GM12878 (cell line): ENCODE results near the gene MROH7. TPM values are rescaled to one million over a fixed set of nuclear protein-coding genes. Genes with fewer than 3 reads are reported as not detected.

Source experiments
- ATAC-seq: fragments of 200-7000 bp; cut with Tn5 transposase; 3 replicates; pipeline ENCODE4 v1.9.1; 2020; ENCODE audit warnings: mild to moderate bottlenecking, moderate library complexity
- BruUV-seq: library from RNA; stranded (reverse); fragments of 400-500 nt; replicated peaks from 2 replicates; lab custom pipeline; 2021; lab: Mats Ljungman, UMichigan
- CTCF ChIA-PET: fragments of 300-600 bp; sonication (Branson Sonifier 250); formaldehyde crosslinking; extraction: SDS; loops from one replicate; lab custom pipeline; 2021; ENCODE audit warnings: inconsistent platforms; lab: Yijun Ruan, JAX
- POLR2A ChIA-PET: fragments of 350-600 bp; formaldehyde crosslinking; extraction: SDS; loops from one replicate; lab custom pipeline; 2021; ENCODE audit warnings: inconsistent platforms; lab: Charles Lee
- RAD21 ChIA-PET: fragments of 300-600 bp; sonication (Branson Sonifier 250); formaldehyde crosslinking; loops from one replicate; lab custom pipeline; 2023; ENCODE audit warnings: antibody characterized with exemption; ENCODE audit not compliant: unreplicated experiment; lab: Charles Lee
- SMC1A ChIA-PET: fragments of 300-600 bp; sonication (Branson Sonifier 250); formaldehyde crosslinking; loops from one replicate; lab custom pipeline; 2023; ENCODE audit not compliant: unreplicated experiment, uncharacterized antibody; lab: Charles Lee
- DNase-seq: peaks from one replicate; pipeline ENCODE4 v3.0.0-alpha.2; 2011; ENCODE audit warnings: low read depth, low spot score
- FAIRE-seq: peaks from 3 replicates; lab custom pipeline; 2011; peaks lifted over from hg19 to GRCh38; lab: Jason Lieb, UNC
- H2AFZ ChIP-seq: 2 replicates; pipeline ENCODE4 v1.6.0; 2011; ENCODE audit warnings: low read depth, low read length, control low read depth; ENCODE audit not compliant: control insufficient read depth
- H3K27ac ChIP-seq: 2 replicates; pipeline ENCODE4 v1.5.1; 2011; ENCODE audit warnings: control low read depth; ENCODE audit not compliant: control insufficient read depth, insufficient read depth
- H3K27me3 ChIP-seq, 2 experiments: replicated peaks in 1 of 2; 2 replicates each; pipeline versions ENCODE4 v1.6.0 to v1.6.1; 2011; ENCODE audit warnings: low read length in 1 of 2; ENCODE audit not compliant: control insufficient read depth in 2 of 2, insufficient read depth in 2 of 2
- H3K36me3 ChIP-seq, 2 experiments: 2 replicates each; pipeline ENCODE4 v1.5.1; 2011; ENCODE audit warnings: low read length in 1 of 2; ENCODE audit not compliant: control insufficient read depth in 2 of 2, insufficient read depth in 2 of 2
- H3K4me1 ChIP-seq: 2 replicates; pipeline ENCODE4 v1.6.1; 2011; ENCODE audit warnings: mild to moderate bottlenecking, low read length, moderate library complexity, mixed read lengths; ENCODE audit not compliant: control insufficient read depth, insufficient read depth
- H3K4me2 ChIP-seq: 2 replicates; pipeline ENCODE4 v1.6.0; 2011; ENCODE audit warnings: control low read depth; ENCODE audit not compliant: control insufficient read depth, insufficient read depth
- H3K4me3 ChIP-seq: fragments of 200-600 bp; sonication (generic); 2 replicates; pipeline ENCODE4 v1.5.1; 2016
- H3K79me2 ChIP-seq: 2 replicates; pipeline ENCODE4 v1.6.0; 2011; ENCODE audit warnings: low read length; ENCODE audit not compliant: control insufficient read depth, insufficient read depth
- H3K9ac ChIP-seq: 2 replicates; pipeline ENCODE4 v1.8.0; 2011; ENCODE audit warnings: low read length, control low read depth, mixed read lengths; ENCODE audit not compliant: control insufficient read depth, insufficient read depth
- H3K9me3 ChIP-seq: replicated peaks from 3 replicates; pipeline ENCODE4 v1.5.1; 2011; ENCODE audit warnings: mild to moderate bottlenecking, low read length; ENCODE audit not compliant: control insufficient read depth, insufficient read depth
- H4K20me1 ChIP-seq: 2 replicates; pipeline ENCODE4 v1.6.0; 2011; ENCODE audit not compliant: control insufficient read depth, insufficient read depth
- BCL3 ChIP-seq: IDR thresholded peaks from 2 replicates; pipeline ENCODE4 v1.6.1; 2011; ENCODE audit warnings: borderline replicate concordance, low read depth, mild to moderate bottlenecking, moderate library complexity, low read length; ENCODE audit not compliant: insufficient read depth, poor library complexity, severe bottlenecking
- BMI1 ChIP-seq: fragments of 450-650 bp; IDR thresholded peaks from 2 replicates; pipeline ENCODE4 v1.6.1; 2016; ENCODE audit warnings: mild to moderate bottlenecking, moderate library complexity, borderline replicate concordance
- CBFB ChIP-seq: IDR thresholded peaks from 2 replicates; pipeline ENCODE4 v1.6.1; 2016; ENCODE audit warnings: antibody characterized with exemption, low read depth
- IRF5 ChIP-seq: fragments of 450-650 bp; IDR thresholded peaks from 2 replicates; pipeline ENCODE4 v1.6.1; 2017; ENCODE audit warnings: borderline replicate concordance
- JUND ChIP-seq: IDR thresholded peaks from 2 replicates; pipeline ENCODE4 v1.6.1; 2012; ENCODE audit warnings: low read depth, mild to moderate bottlenecking, low read length, improper control_type of control experiment, moderate library complexity
- NKRF ChIP-seq: fragments of 450-650 bp; conservative IDR thresholded peaks from 2 replicates; pipeline ENCODE4 v1.6.1; 2017; ENCODE audit warnings: mild to moderate bottlenecking, moderate library complexity
- REST ChIP-seq: IDR thresholded peaks from 2 replicates; pipeline ENCODE4 v1.6.1; 2012; ENCODE audit warnings: mild to moderate bottlenecking, low read depth, low read length
- SIX5 ChIP-seq: IDR thresholded peaks from 2 replicates; pipeline ENCODE4 v1.6.1; 2011; ENCODE audit warnings: mild to moderate bottlenecking, low read depth, low read length, moderate library complexity; ENCODE audit not compliant: severe bottlenecking
- SPI1 ChIP-seq: IDR thresholded peaks from 2 replicates; pipeline ENCODE4 v1.6.1; 2011; ENCODE audit warnings: low read depth, mild to moderate bottlenecking, low read length, moderate library complexity, borderline replicate concordance; ENCODE audit not compliant: insufficient read depth
- ZNF24 ChIP-seq: fragments of 450-650 bp; IDR thresholded peaks from 2 replicates; pipeline ENCODE4 v1.6.1; 2017; ENCODE audit warnings: antibody characterized with exemption, mild to moderate bottlenecking
- ZZZ3 ChIP-seq: IDR thresholded peaks from 2 replicates; pipeline ENCODE4 v1.6.1; 2011; ENCODE audit warnings: low read depth; ENCODE audit not compliant: control insufficient read depth, insufficient read length
- WGBS: methylation state at CpG from one replicate; pipeline ENCODE4 v1.1.6; 2016; ENCODE audit warnings: low lambda C conversion rate; ENCODE audit not compliant: insufficient replicate concordance, insufficient coverage; ENCODE audit errors: missing lambda C conversion rate; 5-methylcytosine and 5-hydroxymethylcytosine counted together
- in situ Hi-C: fragments of 300-500 bp; cut with MboI; formaldehyde crosslinking; loops from 9 replicates; pipeline ENCODE4 v1.14.3; 2018; ENCODE audit warnings: mixed read lengths
- intact Hi-C: fragments of 100-400 bp; cut with micrococcal nuclease; formaldehyde crosslinking; loops from one replicate; pipeline ENCODE4 v1.14.2; 2022; ENCODE audit not compliant: unreplicated experiment
- polyA plus RNA-seq, 11 experiments: library from polyadenylated mRNA; depleted of rRNA in 4 of 11; unstranded in 6 of 11; stranded (reverse) in 5 of 11; fragments of >200 nt; fragmentation: Nextera tagmentation in 4 of 11; fragmentation: Illumina TruSeq in 1 of 11; extraction: Ambion mirVana in 4 of 11; extraction: Trizol in 1 of 11; gene quantifications; 1 replicate in 1 of 11; 2 replicates in 10 of 11; pipeline versions ENCODE4 v1.2.1 to v1.2.3, GENCODE V29; 2011 to 2016; ENCODE audit warnings: inconsistent platforms in 2 of 11, missing spikeins in 2 of 11, low read depth in 1 of 11
- total RNA-seq, 4 experiments: library from RNA; depleted of rRNA in 3 of 4; stranded (reverse); fragments of >200 nt in 3 of 4; fragmentation: Illumina TruSeq in 1 of 4; extraction: Trizol in 1 of 4; gene quantifications; 2 replicates each; pipeline versions ENCODE4 v1.2.1 to v1.2.3, GENCODE V29; 2013 to 2021

MROH7 gene
- total and polyA plus RNA-seq, 10 of the 15 experiments (the other 5 are each of a cell fraction or from before 2014, with no cell fraction given), result 0.11 TPM; not detected in 9

- FAIRE-seq (no peak), ATAC-seq (no peak), DNase-seq (no peak)
- H3K79me2 ChIP-seq, result no peaks in the 10 kb centered on the region
- peaks cover 1% of the 10 kb centered on the region; the same call in 1 of the 3 replicates for H3K9me3 ChIP-seq
- BruUV-seq, result no TSS peak
- no peak overlapping the region for H3K9ac ChIP-seq
- TF ChIP-seq ZZZ3 (no peak), SPI1 (no peak), REST (no peak), BCL3 (no peak), ZNF24 (no peak), NKRF (no peak), SIX5 (no peak), JUND (no peak), BMI1 (no peak), IRF5 (no peak), CBFB (no peak)
- no peaks in the 10 kb centered on the region for H3K27me3 ChIP-seq
- intact Hi-C loops, result no loop called here
- POLR2A ChIA-PET, result no interaction called here
- H3K4me2 ChIP-seq, result no peak overlapping the region
- WGBS, result 42% methylated on average over 2 of the region's 2 CpGs
- H3K4me1 ChIP-seq, result no peaks in the 10 kb centered on the region
- SMC1A ChIA-PET, result no interaction called here
- RAD21 ChIA-PET, result interaction anchor here (1.5 kb wide), 1 partner anchor 133 kb away, joined by 3 read pairs; the partner anchor contains the start of gene TTC22
- CTCF ChIA-PET, result no interaction called here
- no peak overlapping the region for H2AFZ ChIP-seq
- H3K27ac ChIP-seq, result no peak overlapping the region
- in situ Hi-C loops, result loop anchor here (5.0 kb wide), 1 partner anchor 144 kb away; no protein-coding TSS in a partner anchor
- H3K36me3 ChIP-seq, result no peaks in the 10 kb centered on the region
- H3K4me3 ChIP-seq, result no peak overlapping the region
- no peaks in the 10 kb centered on the region for H4K20me1 ChIP-seq
These were observed 27.0 kb downstream of the MROH7 start for GRCh38 chr1:54668567-54668966.
